GM21529 (cell line): ENCODE results near the gene KIAA1328.

Source experiments
- ATAC-seq: cut with Tn5 transposase; IDR thresholded peaks from one replicate; pipeline ENCODE4 v1.9.1; 2021; ENCODE audit not compliant: unreplicated experiment

The KIAA1328 gene

GRCh38 chr18:37274309-37275236, 445.6 kb downstream of the KIAA1328 start:
- no peak for ATAC-seq

DNA sequence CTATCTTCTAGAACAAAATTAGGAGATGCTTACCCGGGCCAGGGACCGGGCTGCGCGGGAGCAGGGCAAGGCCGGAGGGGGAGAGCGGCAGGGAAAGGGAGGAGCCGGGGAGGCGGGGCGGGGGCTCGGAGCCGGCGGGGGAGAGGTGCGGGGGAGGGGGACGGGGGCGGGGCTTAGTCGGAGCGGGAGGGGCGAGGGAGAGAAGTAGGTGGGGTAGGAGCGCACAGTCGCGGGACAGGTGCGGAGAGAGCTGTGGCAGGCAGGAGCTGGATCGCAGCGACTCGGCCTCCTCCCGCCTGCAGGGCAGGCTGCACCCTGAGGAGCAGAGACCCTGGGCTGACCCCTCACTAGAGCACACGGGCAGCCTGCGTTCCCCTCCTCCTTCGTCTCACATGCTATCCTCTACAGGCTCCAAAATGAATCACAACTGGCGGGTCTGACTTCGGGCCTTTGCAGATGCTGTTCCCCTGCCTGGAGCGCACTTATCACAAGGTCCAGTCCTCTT, 446.4 kb downstream of the KIAA1328 start:
- ATAC-seq, result no peak

DNA sequence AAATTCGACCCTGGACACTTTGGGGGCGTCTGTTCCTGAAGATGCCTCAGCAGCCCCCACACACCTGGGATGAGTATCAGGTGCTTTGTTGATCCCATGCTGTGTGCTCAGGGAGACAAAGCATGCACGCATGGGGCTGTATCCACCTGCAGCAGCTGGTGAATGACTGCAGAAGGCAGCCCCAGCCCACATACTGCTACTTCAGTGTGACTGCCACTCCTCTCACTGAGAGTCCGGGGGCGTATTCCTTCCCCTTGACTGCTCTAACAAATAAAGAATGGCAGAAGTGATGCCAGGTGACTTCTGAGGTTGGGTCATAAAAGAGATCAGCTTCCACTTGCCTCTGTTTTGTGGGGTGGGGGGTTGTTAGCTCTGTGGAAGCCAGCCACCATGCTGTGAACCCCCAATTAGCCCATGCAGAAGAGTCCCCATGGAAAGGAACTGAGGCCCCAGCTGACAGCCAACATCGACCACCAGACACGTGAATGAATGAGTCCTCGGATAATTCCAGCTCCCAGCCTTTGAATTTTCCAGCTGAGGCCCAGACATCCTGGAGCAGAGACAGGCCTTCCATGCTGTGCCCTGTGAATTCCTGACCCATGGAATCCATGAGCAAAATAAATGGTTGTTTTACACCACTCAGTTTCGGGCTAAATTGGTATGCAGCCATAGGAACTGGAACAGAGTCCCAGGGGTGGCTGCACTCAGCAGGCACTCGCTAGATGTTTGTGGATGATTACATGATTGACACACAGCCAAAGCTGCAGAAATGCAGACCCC, 447.4 kb downstream of the KIAA1328 start:
- ATAC-seq, result no peak

GRCh38 chr18:37277804-37278203, 448.9 kb downstream of the KIAA1328 start:
- ATAC-seq, result no peak
